Astrocyte of the hippocampus (primary cell): ENCODE data around the gene RAD51B.

Experiments used
- DNase-seq: peaks from one replicate; pipeline ENCODE4 v3.0.0; 2011; ENCODE audit warnings: low read depth, low spot score

Gene RAD51B

GRCh38 chr14:68503186-68503825, 683.7 kb downstream of the RAD51B start:
- no peak for DNase-seq

- no peak for DNase-seq
Measured at GRCh38 chr14:68504861-68505260, 685.3 kb downstream of the RAD51B start.

DNA sequence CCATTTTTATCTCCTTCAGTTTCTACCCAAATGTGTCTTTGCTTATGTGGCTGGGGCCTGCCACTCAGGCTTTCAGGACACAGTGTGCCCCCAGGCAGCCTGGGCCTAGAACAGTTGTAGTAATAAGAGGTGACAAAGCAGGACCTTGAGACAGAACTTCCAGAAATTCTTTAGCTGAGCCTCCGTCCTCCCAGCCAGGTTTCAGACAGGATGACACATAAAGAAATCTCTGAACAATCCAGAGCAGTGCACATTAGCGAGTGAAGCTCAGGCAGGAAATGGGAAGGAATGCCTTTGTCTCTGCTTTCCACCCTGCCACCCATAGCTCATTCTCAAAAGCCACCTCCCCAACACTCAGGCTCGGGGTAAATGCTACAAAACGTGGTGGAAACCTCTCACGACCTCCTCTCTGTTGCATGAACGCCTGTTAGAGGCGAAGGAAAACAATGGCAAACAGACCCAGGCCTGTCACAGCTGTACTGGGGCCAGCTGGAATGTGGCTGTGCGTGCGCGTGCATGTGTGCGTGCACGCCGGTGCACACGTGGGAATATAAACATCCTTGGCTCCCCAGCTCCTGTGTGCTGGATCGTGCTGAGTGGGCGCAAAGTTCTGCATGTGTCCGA, 686.6 kb downstream of the RAD51B start:
- DNase-seq: peak; percentile 68

- peak; percentile 42 for DNase-seq
Measured at GRCh38 chr14:68506645-68507419, 687.3 kb downstream of the RAD51B start.

GRCh38 chr14:68507544-68508081, 688.0 kb downstream of the RAD51B start:
- DNase-seq: no peak

DNA sequence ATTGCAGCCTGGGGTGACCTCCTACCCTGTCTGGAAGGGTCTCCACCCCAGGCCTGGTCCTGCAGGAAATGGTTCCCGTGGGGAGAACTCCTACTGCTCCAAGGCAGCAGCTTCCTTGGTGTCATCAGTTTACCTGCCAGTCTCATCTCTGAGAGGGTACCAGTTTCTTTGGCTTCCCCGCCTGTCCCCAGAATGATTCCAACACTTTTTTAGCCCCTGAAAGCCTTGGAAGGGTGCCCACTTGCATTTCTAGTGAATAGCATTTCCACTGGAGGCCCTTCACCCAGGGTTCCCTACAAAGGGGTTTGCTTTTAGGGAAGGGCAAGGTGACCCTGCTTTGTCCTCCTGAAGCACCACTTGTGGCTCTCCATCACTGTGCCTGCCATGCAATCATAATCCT, 689.0 kb downstream of the RAD51B start:
- no peak for DNase-seq

DNA sequence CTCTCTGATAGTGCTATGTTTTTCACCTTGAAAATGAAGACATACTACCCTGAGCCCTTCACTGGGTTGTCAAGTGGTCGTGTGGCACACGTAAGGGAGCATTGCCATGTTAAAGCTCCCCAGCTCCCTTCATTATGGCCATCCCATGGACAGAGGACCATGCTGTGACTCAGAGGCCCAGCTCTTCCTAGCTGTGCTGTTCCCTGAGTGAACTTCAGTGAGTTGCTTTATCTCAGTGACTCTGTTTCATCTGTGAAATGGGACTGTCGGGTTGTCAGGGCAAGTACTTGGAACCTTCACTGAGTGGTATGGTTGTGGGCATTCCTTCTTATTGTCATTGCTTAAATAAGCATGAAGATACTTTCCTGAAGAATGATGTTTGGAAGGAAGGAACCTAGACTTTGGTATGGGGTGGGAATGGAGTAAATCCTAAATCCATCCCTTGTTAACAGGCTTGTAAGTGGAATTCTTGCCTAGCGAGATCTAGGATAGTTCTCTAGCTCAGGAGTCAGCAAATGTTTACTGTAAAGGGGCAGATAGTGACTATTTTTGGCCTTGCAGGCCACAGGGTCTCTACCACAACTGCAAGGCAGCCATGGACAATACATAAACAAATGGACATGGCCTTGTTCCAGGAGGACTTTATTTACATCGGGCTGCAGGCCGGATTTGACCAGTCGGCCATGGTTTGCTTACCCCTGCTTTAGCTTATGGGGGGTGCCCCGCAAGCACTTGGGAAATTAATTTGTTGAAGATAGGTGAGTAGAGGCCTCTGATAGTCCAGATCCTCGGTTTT, 689.8 kb downstream of the RAD51B start:
- peak; percentile 32 for DNase-seq

- peak; percentile 50 for DNase-seq
Measured at GRCh38 chr14:68510201-68511128, 690.9 kb downstream of the RAD51B start.

- DNase-seq: no peak
Measured at GRCh38 chr14:68511129-68512047, 691.8 kb downstream of the RAD51B start.

DNA sequence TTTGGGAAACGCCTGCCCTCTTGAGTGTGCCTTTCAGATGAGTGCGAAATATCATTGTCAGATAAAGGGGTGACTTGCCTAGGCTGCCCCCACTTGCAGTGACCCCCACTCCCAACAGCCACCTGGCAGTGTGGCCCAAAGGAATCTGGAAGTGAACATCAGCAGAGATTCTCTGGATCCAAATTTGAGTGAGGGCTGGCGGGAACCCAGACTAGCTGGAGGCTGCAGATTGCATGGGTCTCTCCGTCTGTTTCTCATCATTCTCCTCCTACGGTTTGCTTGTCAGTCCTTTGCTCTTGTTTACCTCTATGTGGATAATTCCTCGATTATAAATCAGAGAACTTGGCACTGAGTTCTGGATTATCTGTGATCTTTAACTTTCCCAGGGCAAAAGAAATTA, 692.5 kb downstream of the RAD51B start:
- no peak for DNase-seq

DNA sequence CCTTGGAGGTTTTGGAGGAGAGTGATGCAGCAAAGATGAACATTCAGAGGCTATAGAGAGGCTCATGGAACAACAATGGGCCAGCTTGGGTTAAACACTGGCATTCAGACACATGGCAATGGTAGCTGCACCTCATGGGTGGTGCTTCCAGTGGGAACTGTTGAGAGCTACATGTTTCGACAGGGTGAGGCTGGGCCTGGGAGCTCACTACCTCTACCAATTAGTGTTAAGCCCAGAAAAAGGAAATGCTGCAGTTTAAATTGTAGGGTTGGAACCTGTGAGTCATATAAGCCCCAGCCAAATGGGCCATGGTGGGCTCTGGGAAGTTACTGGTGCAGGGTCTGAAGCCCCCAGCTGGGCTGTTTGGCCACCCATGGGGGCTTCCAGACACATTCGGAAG, 693.6 kb downstream of the RAD51B start:
- no peak for DNase-seq

- DNase-seq: no peak
Measured at GRCh38 chr14:68513838-68514607, 694.4 kb downstream of the RAD51B start.

DNA sequence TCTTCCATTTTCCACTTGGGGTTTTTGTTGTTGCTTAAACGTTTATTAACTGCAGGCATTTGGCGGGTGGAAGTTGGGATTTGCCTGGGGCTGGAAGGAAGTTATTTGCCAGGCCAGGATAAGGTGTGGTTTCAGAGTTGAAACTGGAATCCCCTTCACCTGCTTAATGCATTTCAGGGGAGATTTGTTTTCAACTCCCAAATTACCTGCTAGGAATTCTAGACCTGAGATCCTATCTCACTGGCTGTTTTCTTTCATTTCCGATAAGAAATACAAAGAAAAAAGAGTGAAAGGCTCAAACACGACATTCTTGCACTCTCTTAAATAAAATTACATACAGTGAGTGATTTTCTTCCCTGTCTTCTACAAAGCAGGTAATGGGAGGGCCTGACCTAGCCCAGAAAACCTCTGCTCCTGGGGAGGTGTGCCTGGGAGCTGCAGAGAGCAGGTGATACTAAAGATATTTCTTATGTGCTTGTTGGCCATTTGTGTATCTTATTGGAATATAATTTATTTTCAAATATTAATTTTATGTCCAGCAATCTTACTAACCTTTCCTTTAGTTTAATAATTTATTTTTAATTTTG, 695.1 kb downstream of the RAD51B start:
- DNase-seq: no peak

GRCh38 chr14:68516342-68516741, 696.8 kb downstream of the RAD51B start:
- DNase-seq: no peak

DNA sequence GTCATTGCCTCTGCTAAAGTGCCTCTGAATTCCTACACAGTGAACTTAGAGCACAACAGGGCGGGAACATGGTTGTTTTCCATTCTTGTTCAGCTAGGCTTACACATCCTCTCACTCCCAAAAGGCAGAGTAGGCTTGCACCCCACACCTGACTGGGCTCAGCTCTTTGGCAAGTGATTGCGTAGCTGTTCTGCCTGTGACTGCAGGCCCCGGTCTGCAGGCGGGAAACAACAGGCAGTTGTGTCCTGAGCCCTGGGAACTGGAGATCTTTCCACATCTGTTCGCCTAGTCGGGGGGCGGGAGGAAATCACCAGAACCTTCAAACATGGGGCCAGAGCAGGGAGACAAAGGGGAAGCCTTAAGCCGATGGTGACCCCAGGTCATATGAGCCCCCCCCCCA, 698.6 kb downstream of the RAD51B start:
- DNase-seq: no peak

DNA sequence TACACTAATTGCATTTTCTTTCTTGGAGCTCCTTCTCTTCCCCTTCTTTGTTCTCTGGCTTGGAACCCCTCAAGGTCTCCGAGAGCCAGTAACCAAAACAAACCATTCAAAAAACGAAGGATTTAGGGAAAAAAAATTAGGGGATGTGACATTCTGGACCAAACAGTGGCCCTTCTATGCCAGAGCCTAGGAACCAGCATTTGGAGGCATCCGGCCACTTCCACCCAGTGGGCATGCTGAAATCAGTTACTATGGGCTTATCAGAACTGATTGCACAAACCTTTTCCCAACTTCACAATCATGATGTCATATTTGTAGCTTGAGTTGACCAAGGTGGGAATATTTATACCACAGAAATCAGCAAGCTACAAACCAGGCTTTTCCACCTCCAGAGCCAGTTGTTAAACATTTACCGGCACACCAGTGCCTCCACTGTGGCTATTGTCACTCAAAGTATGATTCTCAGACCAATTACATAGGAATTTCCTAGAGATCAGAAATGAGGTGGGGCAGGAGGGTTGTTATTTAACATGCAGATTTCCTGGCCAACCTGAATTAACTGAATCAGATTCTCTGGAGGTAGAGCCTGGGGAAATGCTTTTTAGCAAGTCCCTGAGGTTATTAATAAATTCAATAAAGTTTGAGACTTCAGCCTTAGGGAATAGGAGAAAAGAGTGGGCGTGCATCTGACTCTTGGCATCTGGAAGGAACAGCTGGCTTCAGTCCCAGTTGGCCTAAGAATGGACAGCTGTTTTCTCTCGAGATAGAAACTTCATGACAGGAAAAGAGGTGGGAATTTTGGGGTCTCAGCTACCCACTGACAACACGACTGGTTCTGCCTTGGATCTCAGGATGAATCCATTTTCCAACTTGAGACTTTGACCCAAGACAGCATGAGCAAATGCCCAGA, 699.4 kb downstream of the RAD51B start:
- no peak for DNase-seq

DNA sequence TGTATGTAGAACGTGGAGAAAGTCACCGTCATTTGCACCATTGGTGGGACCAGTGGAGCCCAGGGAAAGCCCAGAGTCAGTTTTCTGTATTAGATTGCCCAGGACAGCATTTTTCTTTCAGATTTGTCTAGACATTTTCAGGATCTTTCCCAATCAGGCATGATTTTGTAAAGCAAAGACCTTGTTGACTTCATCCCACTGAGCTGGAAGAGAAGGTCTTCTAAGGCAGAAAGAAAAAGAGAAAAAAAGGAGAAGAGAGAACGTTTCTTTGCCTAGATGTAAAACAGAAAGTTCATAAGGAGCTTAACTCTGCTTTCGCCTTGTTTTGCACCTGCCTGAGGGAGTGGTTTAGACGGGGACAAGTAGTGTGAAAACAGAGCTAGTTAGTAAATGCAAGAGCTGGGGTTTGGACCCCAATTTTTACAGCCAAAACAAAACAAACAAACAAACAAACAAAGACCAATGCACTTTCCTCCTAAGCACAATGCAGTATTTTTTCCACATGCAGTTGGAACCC, 700.1 kb downstream of the RAD51B start:
- no peak for DNase-seq
